ENCODE measurements around the gene C2CD2L. TPM values are rescaled to one million over a fixed set of nuclear protein-coding genes. Genes with fewer than 3 reads are reported as not detected.

C2CD2L gene
- total and polyA plus RNA-seq, 2 of the 13 experiments (the other 11 are each of a cell fraction or from before 2014, with no cell fraction given): 3.7 to 5.5 TPM

GRCh38 chr11:119067371-119068222 is 39.5 kb upstream of the C2CD2L start, which contains the start of gene VPS11 (continued):
- TF ChIP-seq ZMYM4 (CRISPR knock-in tag; IDR thresholded peaks at IDR 0.05) (no peak; the same call in 1 of the 2 replicates), TCF7 (IDR thresholded peaks at IDR 0.05; ENCODE audit: low read depth) (no peak), ZFP36L1 (CRISPR knock-in tag; IDR thresholded peaks at IDR 0.05) (no peak), ZNF333 (CRISPR knock-in tag; IDR thresholded peaks at IDR 0.05; ENCODE audit: borderline replicate concordance) (0 out of 2 replicates have a peak, but pooled peaks have one; percentile 69), TGIF2 (CRISPR knock-in tag; IDR thresholded peaks at IDR 0.05) (peak; percentile 52; the same call in 1 of the 2 replicates), FIP1L1 (IDR thresholded peaks at IDR 0.05; ENCODE audit: borderline replicate concordance, insufficient read depth, low read depth, low read length) (no peak), ZNF468 (CRISPR knock-in tag; IDR thresholded peaks at IDR 0.05) (no peak), ZNF672 (CRISPR knock-in tag; IDR thresholded peaks at IDR 0.05) (no peak), ZKSCAN1 (IDR thresholded peaks at IDR 0.05; ENCODE audit: low read length) (no peak), ZSCAN12 (CRISPR knock-in tag; IDR thresholded peaks at IDR 0.05) (no peak), ZXDC (CRISPR knock-in tag; IDR thresholded peaks at IDR 0.05) (no peak), MIER3 (CRISPR knock-in tag; IDR thresholded peaks at IDR 0.05; ENCODE audit: borderline replicate concordance) (peak; percentile 85; the same call in 1 of the 2 replicates), RXRB (CRISPR knock-in tag; IDR thresholded peaks at IDR 0.05; ENCODE audit: borderline replicate concordance) (peak; percentile 44; the same call in 1 of the 2 replicates), HCFC1 (IDR thresholded peaks at IDR 0.05; ENCODE audit: low read depth, low read length) (peak; percentile 30; the same call in 1 of the 2 replicates), ZBTB26 (CRISPR knock-in tag; IDR thresholded peaks at IDR 0.05; ENCODE audit: borderline replicate concordance) (no peak; the same call in 1 of the 2 replicates), MTA1 (CRISPR knock-in tag; IDR thresholded peaks at IDR 0.05; ENCODE audit: borderline replicate concordance) (no peak; the same call in 1 of the 2 replicates), PAF1 (CRISPR knock-in tag; IDR thresholded peaks at IDR 0.05) (no peak), ZSCAN22 (CRISPR knock-in tag; IDR thresholded peaks at IDR 0.05) (no peak), ZNF496 (CRISPR knock-in tag; IDR thresholded peaks at IDR 0.05; ENCODE audit: insufficient replicate concordance) (no peak), HNRNPL (IDR thresholded peaks at IDR 0.05; ENCODE audit: low read depth, low read length) (no peak), SNAPC2 (CRISPR knock-in tag; IDR thresholded peaks at IDR 0.05) (0 out of 2 replicates have a peak, but pooled peaks have one; percentile 32), SMAD1 (CRISPR knock-in tag; IDR thresholded peaks at IDR 0.05; ENCODE audit: borderline replicate concordance, low read depth) (no peak), BATF2 (CRISPR knock-in tag; IDR thresholded peaks at IDR 0.05) (no peak), HIC2 (CRISPR knock-in tag; IDR thresholded peaks at IDR 0.05; ENCODE audit: low read depth) (no peak)

Data from HepG2 (cell line).